SK-N-SH (cell line): ENCODE data around the gene FOXD4.
"Not testable (repeated sequence)": the region's sequence is repeated elsewhere in the genome, so short reads cannot be mapped to it uniquely, and the experiment has no call there.

ENCODE experiments used
- MAX ChIP-seq: IDR thresholded peaks from 2 replicates; pipeline ENCODE4 v1.4.0; 2012; ENCODE audit warnings: low read depth
- TF ChIP-seq, protein P1 (sequence below): fragments of 200-600 bp; sonication (generic); IDR thresholded peaks from 2 replicates; pipeline ENCODE4 v1.6.1; 2017; ENCODE audit warnings: antibody characterized with exemption, mild to moderate bottlenecking, moderate library complexity
- TF ChIP-seq, protein P2 (sequence below): IDR thresholded peaks from 2 replicates; pipeline ENCODE4 v1.4.0; 2012; ENCODE audit warnings: low read depth, borderline replicate concordance

DNA sequence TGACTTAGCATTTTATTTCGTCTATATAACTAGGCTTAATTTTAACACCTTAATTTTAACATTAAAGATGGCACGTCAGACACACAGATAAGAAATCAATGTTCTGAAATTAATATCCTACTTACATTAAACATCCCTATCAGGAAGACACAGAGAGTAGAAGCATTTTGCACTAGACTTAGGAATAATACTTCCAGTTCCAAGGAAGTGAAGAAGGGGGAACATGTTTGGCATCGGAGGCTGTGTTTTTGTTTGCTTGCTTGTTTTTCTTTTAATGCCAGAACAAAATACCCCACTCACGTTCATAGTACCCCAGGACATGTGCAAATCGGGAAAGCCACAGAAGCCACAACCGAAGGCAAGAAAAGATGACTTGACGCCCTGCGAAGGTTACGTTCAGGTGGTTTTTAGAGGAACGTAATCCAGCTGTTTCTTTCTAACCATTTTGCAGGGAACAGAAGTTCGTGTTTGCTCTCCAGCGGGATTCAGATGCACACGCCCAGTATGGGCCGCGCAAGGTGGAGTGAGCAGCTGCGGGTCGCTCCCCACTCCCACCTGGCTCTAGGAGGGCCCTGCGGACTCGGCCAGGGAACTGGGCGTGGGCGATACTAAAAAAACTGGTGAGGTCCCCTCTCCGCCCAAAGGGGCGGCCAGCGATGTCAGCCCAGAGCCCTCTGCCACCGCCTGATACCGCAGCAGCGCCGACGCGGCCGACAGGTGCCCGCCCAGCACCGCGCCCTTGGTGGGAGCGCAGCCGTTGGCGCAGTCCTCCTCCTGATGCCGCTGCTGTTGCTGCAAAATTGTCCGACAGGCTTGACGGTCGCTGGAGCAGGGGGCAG is 1.8 kb downstream of the FOXD4 start:
- TF ChIP-seq, protein P1, sequence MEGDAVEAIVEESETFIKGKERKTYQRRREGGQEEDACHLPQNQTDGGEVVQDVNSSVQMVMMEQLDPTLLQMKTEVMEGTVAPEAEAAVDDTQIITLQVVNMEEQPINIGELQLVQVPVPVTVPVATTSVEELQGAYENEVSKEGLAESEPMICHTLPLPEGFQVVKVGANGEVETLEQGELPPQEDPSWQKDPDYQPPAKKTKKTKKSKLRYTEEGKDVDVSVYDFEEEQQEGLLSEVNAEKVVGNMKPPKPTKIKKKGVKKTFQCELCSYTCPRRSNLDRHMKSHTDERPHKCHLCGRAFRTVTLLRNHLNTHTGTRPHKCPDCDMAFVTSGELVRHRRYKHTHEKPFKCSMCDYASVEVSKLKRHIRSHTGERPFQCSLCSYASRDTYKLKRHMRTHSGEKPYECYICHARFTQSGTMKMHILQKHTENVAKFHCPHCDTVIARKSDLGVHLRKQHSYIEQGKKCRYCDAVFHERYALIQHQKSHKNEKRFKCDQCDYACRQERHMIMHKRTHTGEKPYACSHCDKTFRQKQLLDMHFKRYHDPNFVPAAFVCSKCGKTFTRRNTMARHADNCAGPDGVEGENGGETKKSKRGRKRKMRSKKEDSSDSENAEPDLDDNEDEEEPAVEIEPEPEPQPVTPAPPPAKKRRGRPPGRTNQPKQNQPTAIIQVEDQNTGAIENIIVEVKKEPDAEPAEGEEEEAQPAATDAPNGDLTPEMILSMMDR = not testable (repeated sequence)
- TF ChIP-seq MAX = not testable (repeated sequence)
- TF ChIP-seq, protein P2, sequence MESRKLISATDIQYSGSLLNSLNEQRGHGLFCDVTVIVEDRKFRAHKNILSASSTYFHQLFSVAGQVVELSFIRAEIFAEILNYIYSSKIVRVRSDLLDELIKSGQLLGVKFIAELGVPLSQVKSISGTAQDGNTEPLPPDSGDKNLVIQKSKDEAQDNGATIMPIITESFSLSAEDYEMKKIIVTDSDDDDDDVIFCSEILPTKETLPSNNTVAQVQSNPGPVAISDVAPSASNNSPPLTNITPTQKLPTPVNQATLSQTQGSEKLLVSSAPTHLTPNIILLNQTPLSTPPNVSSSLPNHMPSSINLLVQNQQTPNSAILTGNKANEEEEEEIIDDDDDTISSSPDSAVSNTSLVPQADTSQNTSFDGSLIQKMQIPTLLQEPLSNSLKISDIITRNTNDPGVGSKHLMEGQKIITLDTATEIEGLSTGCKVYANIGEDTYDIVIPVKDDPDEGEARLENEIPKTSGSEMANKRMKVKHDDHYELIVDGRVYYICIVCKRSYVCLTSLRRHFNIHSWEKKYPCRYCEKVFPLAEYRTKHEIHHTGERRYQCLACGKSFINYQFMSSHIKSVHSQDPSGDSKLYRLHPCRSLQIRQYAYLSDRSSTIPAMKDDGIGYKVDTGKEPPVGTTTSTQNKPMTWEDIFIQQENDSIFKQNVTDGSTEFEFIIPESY = not testable (repeated sequence)
